ENCODE measurements around the gene ARFGEF2. TPM values are rescaled to one million over a fixed set of nuclear protein-coding genes. Genes with fewer than 3 reads are reported as not detected.

Gene ARFGEF2
- total RNA-seq: 37.9 TPM
- long read RNA-seq, full-length matches to known transcripts: 2 of 26 reads
- long read RNA-seq, partial matches to known transcripts: 13 of 26 reads
- long read RNA-seq, other reads (novel, unspliced or antisense): 11 of 26 reads

DNA sequence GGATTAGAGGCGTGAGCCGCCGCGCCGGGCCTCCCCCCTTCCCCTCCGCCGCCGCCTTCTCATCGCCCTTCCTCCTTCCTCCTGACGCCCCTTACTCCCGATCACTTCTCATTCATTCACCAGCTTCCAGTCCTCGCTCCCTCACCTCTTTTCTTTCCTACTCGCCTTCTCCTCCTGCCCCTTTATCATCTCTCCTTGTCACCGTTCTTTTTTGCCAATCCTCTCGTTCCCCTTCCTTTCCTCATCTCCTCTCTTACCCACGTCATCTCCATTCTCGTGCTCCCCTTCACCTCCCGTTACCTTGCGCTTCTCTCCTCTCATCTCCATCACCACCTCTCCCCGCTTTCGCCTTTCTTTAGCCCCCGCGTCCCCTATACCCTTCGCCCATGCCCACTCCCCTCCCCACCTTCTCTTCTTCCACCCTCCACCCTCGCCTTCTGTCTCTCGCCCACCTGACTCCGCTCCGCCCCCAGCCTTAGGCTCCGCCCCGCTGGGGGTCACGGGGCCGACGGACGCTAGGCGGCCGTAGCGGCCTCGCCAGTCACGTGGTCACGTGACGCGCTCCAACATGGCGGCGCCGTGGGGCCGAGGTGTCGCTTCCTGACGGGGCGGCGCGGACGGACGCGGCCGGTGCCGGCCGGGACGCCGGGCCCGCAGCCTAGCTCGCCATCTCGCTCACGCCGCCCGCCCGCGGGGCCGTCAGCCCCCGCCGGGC, at the start of gene ARFGEF2:
TSS of gene ARFGEF2 (plus strand) at position 544 of the 715 bp plus-strand sequence. CDS start 179 bp downstream, outside the sequence.
- H3K4me1 ChIP-seq: peaks cover 24% of the 10 kb centered on the region
- DNase-seq: peak; percentile 97
- intact Hi-C loops (cut with DNase I): no loop called here
- no peaks in the 10 kb centered on the region for H3K27me3 ChIP-seq
- H3K4me3 ChIP-seq: peak within 1 kb of the TSS; percentile 86
- no peaks in the 10 kb centered on the region for H3K36me3 ChIP-seq
- TF ChIP-seq, protein P1, sequence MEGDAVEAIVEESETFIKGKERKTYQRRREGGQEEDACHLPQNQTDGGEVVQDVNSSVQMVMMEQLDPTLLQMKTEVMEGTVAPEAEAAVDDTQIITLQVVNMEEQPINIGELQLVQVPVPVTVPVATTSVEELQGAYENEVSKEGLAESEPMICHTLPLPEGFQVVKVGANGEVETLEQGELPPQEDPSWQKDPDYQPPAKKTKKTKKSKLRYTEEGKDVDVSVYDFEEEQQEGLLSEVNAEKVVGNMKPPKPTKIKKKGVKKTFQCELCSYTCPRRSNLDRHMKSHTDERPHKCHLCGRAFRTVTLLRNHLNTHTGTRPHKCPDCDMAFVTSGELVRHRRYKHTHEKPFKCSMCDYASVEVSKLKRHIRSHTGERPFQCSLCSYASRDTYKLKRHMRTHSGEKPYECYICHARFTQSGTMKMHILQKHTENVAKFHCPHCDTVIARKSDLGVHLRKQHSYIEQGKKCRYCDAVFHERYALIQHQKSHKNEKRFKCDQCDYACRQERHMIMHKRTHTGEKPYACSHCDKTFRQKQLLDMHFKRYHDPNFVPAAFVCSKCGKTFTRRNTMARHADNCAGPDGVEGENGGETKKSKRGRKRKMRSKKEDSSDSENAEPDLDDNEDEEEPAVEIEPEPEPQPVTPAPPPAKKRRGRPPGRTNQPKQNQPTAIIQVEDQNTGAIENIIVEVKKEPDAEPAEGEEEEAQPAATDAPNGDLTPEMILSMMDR (IDR thresholded peaks at IDR 0.05): no peak
- peak; percentile 97 for ATAC-seq
- H3K9me3 ChIP-seq: no peaks in the 10 kb centered on the region
- H3K27ac ChIP-seq: peak within 1 kb of the TSS; percentile 96

DNA sequence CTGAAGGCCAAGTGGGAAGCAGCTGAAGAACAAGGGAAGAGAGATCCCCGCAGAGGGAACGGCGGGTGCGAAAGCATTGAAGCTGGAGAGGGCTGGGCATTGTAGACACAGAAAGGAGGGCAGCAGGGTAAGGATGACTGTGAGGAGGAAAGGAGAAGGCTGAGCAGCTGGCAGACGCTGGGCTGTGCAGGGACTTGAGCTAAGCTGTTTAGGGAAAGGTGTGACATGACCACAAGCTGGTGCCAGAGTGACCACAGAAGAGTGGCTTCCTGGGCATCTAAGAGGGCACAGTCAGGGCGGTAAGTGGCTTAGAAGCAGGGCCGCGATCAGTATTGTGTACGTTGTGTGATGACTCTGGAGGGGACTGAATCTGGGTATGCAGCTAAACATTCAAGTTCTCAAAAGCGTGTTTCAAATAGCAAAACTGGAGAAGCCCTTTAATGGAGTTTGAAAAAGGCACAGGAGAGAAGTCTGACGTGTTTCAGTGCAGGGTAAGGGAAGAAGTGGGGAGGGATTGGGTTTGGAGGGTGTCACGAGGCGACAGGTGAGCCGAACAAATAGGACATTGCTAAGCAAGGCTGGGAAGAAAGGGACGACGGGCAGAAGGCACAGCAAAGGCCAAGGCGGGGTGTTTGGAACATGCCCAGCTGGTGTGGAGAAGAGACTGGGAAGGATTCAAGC, 46.1 kb upstream of the ARFGEF2 start:
- no peak for ATAC-seq
- no peaks in the 10 kb centered on the region for H3K9me3 ChIP-seq
- intact Hi-C loops (cut with DNase I): no loop called here
- no peak overlapping the region for H3K27ac ChIP-seq
- no peaks in the 10 kb centered on the region for H3K4me1 ChIP-seq
- H3K36me3 ChIP-seq: no peaks in the 10 kb centered on the region
- H3K4me3 ChIP-seq: no peak overlapping the region
- no peaks in the 10 kb centered on the region for H3K27me3 ChIP-seq
- TF ChIP-seq, protein P1 (IDR thresholded peaks at IDR 0.05): no peak
- DNase-seq: no peak

GRCh38 chr20:48875914-48876240, 45.6 kb upstream of the ARFGEF2 start:
- no peak for DNase-seq

GRCh38 chr20:48877304-48877703, 44.2 kb upstream of the ARFGEF2 start:
- TF ChIP-seq, protein P1 (IDR thresholded peaks at IDR 0.05): no peak
- no peaks in the 10 kb centered on the region for H3K4me1 ChIP-seq

More at GRCh38 chr20:48875914-48876240, 45.6 kb upstream of the ARFGEF2 start:
- intact Hi-C loops (cut with DNase I): no loop called here
- TF ChIP-seq, protein P1 (IDR thresholded peaks at IDR 0.05): no peak
- Histone ChIP-seq H3K4me3 (no peak overlapping the region), H3K4me1 (no peaks in the 10 kb centered on the region), H3K27me3 (no peaks in the 10 kb centered on the region), H3K27ac (no peak overlapping the region), H3K36me3 (no peaks in the 10 kb centered on the region), H3K9me3 (no peaks in the 10 kb centered on the region)
- no peak for ATAC-seq

DNA sequence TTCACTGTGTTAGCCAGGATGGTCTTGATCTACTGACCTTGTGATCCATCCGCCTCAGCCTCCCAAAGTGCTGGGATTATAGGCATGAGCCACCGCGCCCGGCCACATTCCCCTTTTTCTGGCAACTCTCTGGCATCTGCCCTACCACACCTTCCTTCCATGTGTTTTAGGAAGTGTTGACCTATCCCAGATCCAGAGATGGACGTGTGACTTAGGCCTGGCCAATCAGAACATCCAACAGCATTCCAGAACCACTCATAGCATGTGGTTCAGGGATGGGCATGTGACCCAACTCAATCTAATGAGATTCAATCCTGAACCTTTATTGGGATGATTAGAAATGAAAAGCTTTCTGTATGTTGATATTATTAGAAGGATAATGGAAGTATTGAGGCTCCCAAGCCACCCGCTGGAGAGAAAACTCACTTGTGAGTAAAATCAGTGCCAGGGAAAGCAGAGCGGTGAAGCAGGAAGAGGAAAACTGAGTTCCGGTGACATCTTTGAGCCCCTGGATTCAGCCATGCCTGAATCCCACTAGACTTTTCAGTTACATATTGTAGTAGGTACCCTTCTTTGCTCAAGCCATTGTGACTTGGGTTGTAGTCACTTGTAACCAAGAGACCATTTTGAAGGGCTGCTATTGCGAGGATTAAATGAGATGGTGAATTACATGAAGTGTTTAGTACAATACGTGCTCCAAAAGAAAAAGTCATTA, 42.8 kb upstream of the ARFGEF2 start:
- DNase-seq: no peak
- intact Hi-C loops (cut with DNase I): no loop called here
- no peaks in the 10 kb centered on the region for H3K27me3 ChIP-seq
- H3K9me3 ChIP-seq: no peaks in the 10 kb centered on the region
- H3K4me3 ChIP-seq: no peak overlapping the region
- no peak for ATAC-seq
- no peak overlapping the region for H3K27ac ChIP-seq
- TF ChIP-seq, protein P1 (IDR thresholded peaks at IDR 0.05): no peak
- no peaks in the 10 kb centered on the region for H3K4me1 ChIP-seq
- H3K36me3 ChIP-seq: no peaks in the 10 kb centered on the region

More at GRCh38 chr20:48877304-48877703, 44.2 kb upstream of the ARFGEF2 start:
- H3K27me3 ChIP-seq: no peaks in the 10 kb centered on the region
- ATAC-seq: no peak
- intact Hi-C loops (cut with DNase I): no loop called here
- H3K9me3 ChIP-seq: no peaks in the 10 kb centered on the region
- no peak overlapping the region for H3K4me3 ChIP-seq
- no peak overlapping the region for H3K27ac ChIP-seq
- no peaks in the 10 kb centered on the region for H3K36me3 ChIP-seq
- DNase-seq: no peak

Measured in upper lobe of right lung (tissue), 1 donor.